Measurements from ENCODE around the gene PRKACG.

PRKACG gene

DNA sequence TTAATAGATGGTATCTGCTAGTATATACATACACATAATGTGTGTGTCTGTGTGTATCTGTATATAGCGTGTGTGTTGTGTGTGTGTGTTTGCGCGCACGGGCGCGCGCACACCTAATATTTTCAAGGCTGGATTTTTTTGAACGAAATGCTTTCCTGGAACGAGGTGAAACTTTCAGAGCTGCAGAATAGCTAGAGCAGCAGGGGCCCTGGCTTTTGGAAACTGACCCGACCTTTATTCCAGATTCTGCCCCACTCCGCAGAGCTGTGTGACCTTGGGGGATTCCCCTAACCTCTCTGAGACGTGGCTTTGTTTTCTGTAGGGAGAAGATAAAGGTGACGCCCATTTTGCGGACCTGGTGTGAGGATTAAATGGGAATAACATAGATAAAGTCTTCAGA, 22.4 kb upstream of the PRKACG start:
- H3K4me3 ChIP-seq (ENCODE audit: low read depth, low read length): peak overlapping the region; percentile 80
- no peak for TF ChIP-seq CTCF (IDR thresholded peaks at IDR 0.05; ENCODE audit: borderline replicate concordance, insufficient read depth, low read depth, low read length)

DNA sequence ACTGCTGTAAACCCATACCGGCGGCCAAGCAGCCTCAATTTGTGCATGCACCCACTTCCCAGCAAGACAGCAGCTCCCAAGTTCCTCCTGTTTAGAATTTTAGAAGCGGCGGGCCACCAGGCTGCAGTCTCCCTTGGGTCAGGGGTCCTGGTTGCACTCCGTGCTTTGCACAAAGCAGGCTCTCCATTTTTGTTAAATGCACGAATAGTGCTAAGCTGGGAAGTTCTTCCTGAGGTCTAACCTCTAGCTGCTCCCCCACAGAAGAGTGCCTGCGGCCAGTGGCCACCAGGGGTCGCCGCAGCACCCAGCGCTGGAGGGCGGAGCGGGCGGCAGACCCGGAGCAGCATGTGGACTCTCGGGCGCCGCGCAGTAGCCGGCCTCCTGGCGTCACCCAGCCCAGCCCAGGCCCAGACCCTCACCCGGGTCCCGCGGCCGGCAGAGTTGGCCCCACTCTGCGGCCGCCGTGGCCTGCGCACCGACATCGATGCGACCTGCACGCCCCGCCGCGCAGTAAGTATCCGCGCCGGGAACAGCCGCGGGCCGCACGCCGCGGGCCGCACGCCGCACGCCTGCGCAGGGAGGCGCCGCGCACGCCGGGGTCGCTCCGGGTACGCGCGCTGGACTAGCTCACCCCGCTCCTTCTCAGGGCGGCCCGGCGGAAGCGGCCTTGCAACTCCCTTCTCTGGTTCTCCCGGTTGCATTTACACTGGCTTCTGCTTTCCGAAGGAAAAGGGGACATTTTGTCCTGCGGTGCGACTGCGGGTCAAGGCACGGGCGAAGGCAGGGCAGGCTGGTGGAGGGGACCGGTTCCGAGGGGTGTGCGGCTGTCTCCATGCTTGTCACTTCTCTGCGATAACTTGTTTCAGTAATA, 21.8 kb upstream of the PRKACG start, which contains the start of gene FXN:
Gene FXN (plus strand): TSS at position 315 of the 871 bp plus-strand sequence. CDS start 31 bp downstream, at position 346.
- peak; percentile 99 for TF ChIP-seq CTCF (IDR thresholded peaks at IDR 0.05; ENCODE audit: borderline replicate concordance, insufficient read depth, low read depth, low read length)
- H3K4me3 ChIP-seq (ENCODE audit: low read depth, low read length): peak within 1 kb of the TSS; percentile 80

DNA sequence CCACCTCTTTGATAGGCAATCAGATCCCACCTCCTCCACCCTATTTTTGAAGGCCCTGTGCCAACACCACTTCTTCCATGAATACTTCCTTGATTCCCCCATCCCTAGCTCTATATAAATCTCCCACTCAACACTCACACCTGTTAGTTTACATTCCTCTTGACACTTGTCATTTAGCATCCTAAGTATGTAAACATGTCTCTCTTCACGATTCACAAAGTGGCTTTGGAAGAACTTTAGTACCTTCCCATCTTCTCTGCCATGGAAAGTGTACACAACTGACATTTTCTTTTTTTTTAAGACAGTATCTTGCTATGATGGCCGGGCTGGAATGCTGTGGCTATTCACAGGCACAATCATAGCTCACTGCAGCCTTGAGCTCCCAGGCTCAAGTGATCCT, 20.2 kb upstream of the PRKACG start:
- H3K4me3 ChIP-seq (ENCODE audit: low read depth, low read length): no peak overlapping the region
- TF ChIP-seq CTCF (IDR thresholded peaks at IDR 0.05; ENCODE audit: borderline replicate concordance, insufficient read depth, low read depth, low read length): no peak

- no peak for TF ChIP-seq CTCF (IDR thresholded peaks at IDR 0.05; ENCODE audit: borderline replicate concordance, insufficient read depth, low read depth, low read length)
- H3K4me3 ChIP-seq (ENCODE audit: low read depth, low read length): no peak overlapping the region
Measured at GRCh38 chr9:69030851-69031645, 17.1 kb upstream of the PRKACG start.

GRCh38 chr9:69029535-69029934, 15.6 kb upstream of the PRKACG start:
- no peak for TF ChIP-seq CTCF (IDR thresholded peaks at IDR 0.05; ENCODE audit: borderline replicate concordance, insufficient read depth, low read depth, low read length)
- no peak overlapping the region for H3K4me3 ChIP-seq (ENCODE audit: low read depth, low read length)

DNA sequence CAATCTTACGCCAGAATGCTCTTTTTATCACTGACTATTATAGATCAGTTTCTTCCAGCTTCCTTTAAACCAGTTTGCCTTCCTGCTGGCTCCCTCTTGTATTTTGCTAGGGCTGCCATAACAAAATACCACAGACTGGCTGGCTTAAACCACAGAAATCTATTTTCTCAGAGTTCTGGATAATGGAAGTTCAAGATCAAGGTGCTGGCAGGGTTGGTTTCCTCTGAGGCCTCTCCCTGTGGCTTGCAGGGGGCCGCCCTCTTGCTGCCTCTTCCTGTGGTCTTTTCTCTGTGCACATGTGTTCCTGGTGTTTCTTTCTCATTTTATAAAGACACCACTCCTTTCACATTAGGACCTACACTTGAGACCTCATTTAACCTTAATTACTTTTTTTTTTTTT, 14.8 kb upstream of the PRKACG start:
- no peak for TF ChIP-seq CTCF (IDR thresholded peaks at IDR 0.05; ENCODE audit: borderline replicate concordance, insufficient read depth, low read depth, low read length)
- no peak overlapping the region for H3K4me3 ChIP-seq (ENCODE audit: low read depth, low read length)

Data from GM12875 (cell line).